ENCODE results near the gene SND1.

The SND1 gene

DNA sequence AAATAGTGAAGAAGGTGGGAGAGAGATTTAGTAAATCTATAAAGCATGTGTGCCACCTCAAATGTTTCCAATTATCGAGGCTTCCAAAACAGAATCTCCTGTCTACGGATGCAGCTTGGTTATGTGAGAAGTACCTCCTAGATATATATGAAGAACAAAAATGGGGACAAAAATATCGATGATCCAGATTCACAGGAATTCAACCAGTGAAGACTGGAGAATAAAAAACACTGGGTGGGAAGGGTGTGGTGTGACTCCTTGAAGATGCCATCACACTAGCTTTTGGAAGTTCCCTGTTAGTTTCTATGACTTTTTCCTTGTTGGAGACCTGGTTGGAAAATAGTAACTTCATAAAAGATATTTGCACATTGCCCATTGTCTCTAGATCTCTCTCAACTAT is 226.8 kb downstream of the SND1 start:
- no peak overlapping the region for H3K27ac ChIP-seq
- no peak overlapping the region for H3K4me2 ChIP-seq
- H3K4me1 ChIP-seq: peaks cover 7 to 39% (median 21%) of the 10 kb centered on the region in 10 experiments; a peak in 16 of 20 replicates
- H3K4me3 ChIP-seq: no peak overlapping the region
- H3K9me3 ChIP-seq (replicated peaks in 1 of 11): no peaks in the 10 kb centered on the region
- H3K36me3 ChIP-seq: peaks cover 10 to 60% (median 18%) of the 10 kb centered on the region in 11 experiments; a peak in 14 of 22 replicates
- TF ChIP-seq Cebpa-rat (IDR thresholded peaks at IDR 0.05): no peak
- H3K27me3 ChIP-seq: no peaks in the 10 kb centered on the region
- no peak overlapping the region for H3K9ac ChIP-seq
- peaks cover 4 to 85% (median 25%) of the 10 kb centered on the region in 11 experiments; a peak in 13 of 22 replicates for H4K20me1 ChIP-seq

GRCh38 chr7:127879436-127879835 is 227.4 kb downstream of the SND1 start:
- no peak for TF ChIP-seq Cebpa-rat (IDR thresholded peaks at IDR 0.05)
- Histone ChIP-seq H3K27ac (no peak overlapping the region), H3K9me3 (replicated peaks in 1 of 11) (no peaks in the 10 kb centered on the region)

GRCh38 chr7:127879942-127880341 is 227.9 kb downstream of the SND1 start:
- no peaks in the 10 kb centered on the region for H3K27me3 ChIP-seq
- no peak for TF ChIP-seq Cebpa-rat (IDR thresholded peaks at IDR 0.05)
- no peak overlapping the region for H3K9ac ChIP-seq
- H3K36me3 ChIP-seq: peaks cover 12 to 63% (median 25%) of the 10 kb centered on the region in 11 experiments; a peak in 15 of 22 replicates
- H3K27ac ChIP-seq: no peak overlapping the region
- peaks cover 4 to 84% (median 32%) of the 10 kb centered on the region in 11 experiments; a peak in 14 of 22 replicates for H4K20me1 ChIP-seq
- H3K4me3 ChIP-seq: no peak overlapping the region
- H3K4me1 ChIP-seq: peaks cover 7 to 37% (median 21%) of the 10 kb centered on the region in 10 experiments; a peak in 16 of 20 replicates
- H3K9me3 ChIP-seq (replicated peaks in 1 of 11): no peaks in the 10 kb centered on the region
- H3K4me2 ChIP-seq: no peak overlapping the region

More at GRCh38 chr7:127879436-127879835, 227.4 kb downstream of the SND1 start:
- H3K4me3 ChIP-seq: no peak overlapping the region
- H3K4me1 ChIP-seq: peaks cover 7 to 39% (median 21%) of the 10 kb centered on the region in 10 experiments; a peak in 16 of 20 replicates
- peaks cover 4 to 84% (median 27%) of the 10 kb centered on the region in 11 experiments; a peak in 14 of 22 replicates for H4K20me1 ChIP-seq
- no peak overlapping the region for H3K4me2 ChIP-seq
- no peaks in the 10 kb centered on the region for H3K27me3 ChIP-seq
- H3K9ac ChIP-seq: no peak overlapping the region
- H3K36me3 ChIP-seq: peaks cover 9 to 60% (median 22%) of the 10 kb centered on the region in 11 experiments; a peak in 15 of 22 replicates

DNA sequence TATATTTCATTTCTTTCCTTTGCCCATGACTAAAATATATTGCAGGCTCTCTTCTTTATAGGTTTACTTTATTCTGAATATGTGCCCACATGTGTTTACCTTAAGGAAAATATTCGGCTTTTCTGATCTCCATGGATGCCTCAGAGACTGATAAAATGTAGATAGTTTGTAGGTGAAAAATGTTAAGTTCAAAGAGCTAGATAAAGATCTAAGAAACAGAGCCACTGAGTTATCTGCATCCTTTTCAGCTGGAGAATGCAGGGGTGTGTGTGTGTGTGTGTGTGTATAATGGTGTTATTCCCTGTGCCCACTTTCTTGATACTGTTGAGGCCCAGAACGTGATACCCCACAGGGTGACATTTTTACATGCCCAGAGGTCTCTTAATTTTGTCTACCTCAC is 228.5 kb downstream of the SND1 start:
- no peak overlapping the region for H3K9ac ChIP-seq
- no peaks in the 10 kb centered on the region for H3K27me3 ChIP-seq
- peaks cover 12 to 63% (median 30%) of the 10 kb centered on the region in 11 experiments; a peak in 15 of 22 replicates for H3K36me3 ChIP-seq
- H3K27ac ChIP-seq: no peak overlapping the region
- no peaks in the 10 kb centered on the region for H3K9me3 ChIP-seq (replicated peaks in 1 of 11)
- no peak for TF ChIP-seq Cebpa-rat (IDR thresholded peaks at IDR 0.05)
- H3K4me2 ChIP-seq: no peak overlapping the region
- H4K20me1 ChIP-seq: peaks cover 4 to 84% (median 37%) of the 10 kb centered on the region in 11 experiments; a peak in 14 of 22 replicates
- no peak overlapping the region for H3K4me3 ChIP-seq
- H3K4me1 ChIP-seq: peaks cover 7 to 31% (median 17%) of the 10 kb centered on the region in 10 experiments; a peak in 16 of 20 replicates

DNA sequence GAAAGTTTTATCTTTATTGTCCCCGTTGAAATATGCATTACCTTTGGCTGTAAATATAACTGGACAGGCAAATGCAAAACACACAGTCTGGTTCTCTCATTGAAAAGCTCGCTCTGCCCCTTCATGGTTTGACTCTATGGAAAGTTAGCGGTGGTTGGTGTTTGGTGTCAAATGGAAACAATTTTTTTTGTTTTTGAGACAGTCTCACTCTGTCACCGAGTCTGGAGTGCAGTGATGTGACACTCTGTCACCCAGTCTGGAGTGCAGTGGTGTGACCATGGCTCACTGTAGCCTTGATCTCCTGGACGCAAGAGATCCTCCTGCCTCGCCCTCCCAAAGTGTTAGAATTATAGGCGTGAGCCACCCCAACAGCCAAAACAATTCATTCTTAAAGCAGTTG is 229.6 kb downstream of the SND1 start:
- peak overlapping the region in 3 of 11 experiments; percentile 6 to 35 (median 32); a peak in 2 of 22 replicates for H3K4me2 ChIP-seq
- H3K4me1 ChIP-seq: peaks cover 0 to 20% (median 10%) of the 10 kb centered on the region in 10 experiments; a peak in 14 of 20 replicates
- H3K9ac ChIP-seq: no peak overlapping the region
- no peak overlapping the region for H3K4me3 ChIP-seq
- H3K36me3 ChIP-seq: peaks cover 12 to 62% (median 34%) of the 10 kb centered on the region in 11 experiments; a peak in 15 of 22 replicates
- no peaks in the 10 kb centered on the region for H3K27me3 ChIP-seq
- no peak for TF ChIP-seq Cebpa-rat (IDR thresholded peaks at IDR 0.05)
- peaks cover 4 to 84% (median 45%) of the 10 kb centered on the region in 11 experiments; a peak in 14 of 22 replicates for H4K20me1 ChIP-seq
- no peak overlapping the region for H3K27ac ChIP-seq
- no peaks in the 10 kb centered on the region for H3K9me3 ChIP-seq (replicated peaks in 1 of 11)

- Histone ChIP-seq H3K4me1 (peaks cover 0 to 12% (median 8%) of the 10 kb centered on the region in 10 experiments; a peak in 14 of 20 replicates), H3K9me3 (replicated peaks in 1 of 11) (no peaks in the 10 kb centered on the region), H3K4me3 (no peak overlapping the region), H4K20me1 (peaks cover 4 to 83% (median 45%) of the 10 kb centered on the region in 11 experiments; a peak in 14 of 22 replicates), H3K9ac (no peak overlapping the region), H3K36me3 (peaks cover 19 to 62% (median 40%) of the 10 kb centered on the region in 11 experiments; a peak in 20 of 22 replicates), H3K27me3 (no peaks in the 10 kb centered on the region), H3K27ac (no peak overlapping the region), H3K4me2 (no peak overlapping the region)
- TF ChIP-seq Cebpa-rat (IDR thresholded peaks at IDR 0.05): no peak
Observed at GRCh38 chr7:127882313-127882920, 230.4 kb downstream of the SND1 start.

- Histone ChIP-seq H3K4me3 (no peak overlapping the region), H3K4me1 (peaks cover 0 to 7% (median 0%) of the 10 kb centered on the region in 10 experiments; a peak in 6 of 20 replicates), H3K4me2 (no peak overlapping the region), H3K9ac (no peak overlapping the region), H3K9me3 (replicated peaks in 1 of 11) (peaks cover 0 to 7% (median 0%) of the 10 kb centered on the region in 11 experiments; a peak in 2 of 22 replicates), H4K20me1 (peaks cover 0 to 66% (median 40%) of the 10 kb centered on the region in 11 experiments; a peak in 13 of 22 replicates), H3K27me3 (no peaks in the 10 kb centered on the region), H3K27ac (no peak overlapping the region), H3K36me3 (peaks cover 31 to 69% (median 55%) of the 10 kb centered on the region in 11 experiments)
- TF ChIP-seq Cebpa-rat (IDR thresholded peaks at IDR 0.05): no peak
Observed at GRCh38 chr7:127884066-127884559, 232.1 kb downstream of the SND1 start.

DNA sequence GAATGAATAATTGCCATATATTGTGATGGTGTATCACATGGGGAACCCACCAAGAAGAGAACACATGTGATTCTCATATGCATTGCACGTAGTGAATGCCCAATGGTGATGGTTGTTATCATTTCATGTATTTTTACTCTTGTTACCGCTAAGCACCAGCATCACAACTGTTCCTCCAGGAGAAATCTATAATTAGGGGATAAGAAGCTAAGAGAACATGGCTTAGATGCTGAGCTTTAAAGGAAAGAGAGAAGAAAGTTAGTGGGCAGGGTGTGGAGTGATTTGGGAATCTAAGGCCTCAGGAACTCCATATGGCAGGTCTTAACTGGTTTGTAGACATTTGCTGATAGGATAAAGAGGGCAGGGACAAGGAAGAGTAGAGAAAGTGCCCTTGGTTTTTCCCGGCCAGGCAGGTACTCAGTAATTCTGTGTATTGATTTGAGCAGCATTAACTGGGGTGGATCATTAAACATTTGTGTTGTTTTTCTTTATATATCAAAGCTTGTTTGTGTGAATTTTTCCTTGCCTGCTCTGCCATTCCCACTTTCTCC is 233.3 kb downstream of the SND1 start:
- H3K9ac ChIP-seq: no peak overlapping the region
- peaks cover 0 to 56% (median 29%) of the 10 kb centered on the region in 11 experiments; a peak in 13 of 22 replicates for H4K20me1 ChIP-seq
- H3K36me3 ChIP-seq: peaks cover 43 to 80% (median 61%) of the 10 kb centered on the region in 11 experiments
- peaks cover 0 to 7% (median 4%) of the 10 kb centered on the region in 10 experiments; a peak in 14 of 20 replicates for H3K4me1 ChIP-seq
- H3K27ac ChIP-seq: no peak overlapping the region
- H3K4me2 ChIP-seq: no peak overlapping the region
- H3K4me3 ChIP-seq: no peak overlapping the region
- peaks cover 0 to 7% (median 0%) of the 10 kb centered on the region in 11 experiments; a peak in 4 of 22 replicates for H3K9me3 ChIP-seq (replicated peaks in 1 of 11)
- H3K27me3 ChIP-seq: no peaks in the 10 kb centered on the region
- no peak for TF ChIP-seq Cebpa-rat (IDR thresholded peaks at IDR 0.05)

- H4K20me1 ChIP-seq: peaks cover 0 to 56% (median 30%) of the 10 kb centered on the region in 11 experiments; a peak in 13 of 22 replicates
- H3K9ac ChIP-seq: no peak overlapping the region
- H3K9me3 ChIP-seq (replicated peaks in 1 of 11): peaks cover 0 to 7% (median 0%) of the 10 kb centered on the region in 11 experiments; a peak in 4 of 22 replicates
- peaks cover 0 to 12% (median 8%) of the 10 kb centered on the region in 10 experiments; a peak in 14 of 20 replicates for H3K4me1 ChIP-seq
- H3K4me3 ChIP-seq: no peak overlapping the region
- H3K4me2 ChIP-seq: no peak overlapping the region
- H3K27me3 ChIP-seq: no peaks in the 10 kb centered on the region
- H3K27ac ChIP-seq: no peak overlapping the region
- peaks cover 48 to 80% (median 66%) of the 10 kb centered on the region in 11 experiments for H3K36me3 ChIP-seq
- no peak for TF ChIP-seq Cebpa-rat (IDR thresholded peaks at IDR 0.05)
Observed at GRCh38 chr7:127885843-127886242, 233.8 kb downstream of the SND1 start.
